H1 (cell line): ENCODE measurements around the gene MAMSTR. TPM values are rescaled to one million over a fixed set of nuclear protein-coding genes. Genes with fewer than 3 reads are reported as not detected.

Experiments
- CTCF ChIA-PET: fragments of 300-600 bp; sonication (Branson Sonifier 250); formaldehyde crosslinking; loops from one replicate; lab custom pipeline; 2021; ENCODE audit not compliant: partially characterized antibody; lab: Charles Lee
- POLR2A ChIA-PET: fragments of 300-600 bp; sonication (Branson Sonifier 250); formaldehyde crosslinking; loops from one replicate; lab custom pipeline; 2021; ENCODE audit warnings: inconsistent platforms; ENCODE audit not compliant: partially characterized antibody; lab: Charles Lee
- DNase-seq, 2 experiments: peaks; one replicate each; pipeline versions ENCODE4 v3.0.0 to v3.0.0-alpha.2; 2010 to 2022; ENCODE audit warnings: low spot score in 2 of 2, low read depth in 1 of 2, mixed read lengths in 1 of 2
- FAIRE-seq: peaks from 2 replicates; lab custom pipeline; 2011; peaks lifted over from hg19 to GRCh38; lab: Jason Lieb, UNC
- H2AFZ ChIP-seq: 2 replicates; pipeline ENCODE4 v1.8.1; 2012; ENCODE audit warnings: low read length, inconsistent platforms
- H2AK5ac ChIP-seq: 2 replicates; pipeline ENCODE4 v1.6.1; 2013; ENCODE audit warnings: low read depth, low read length
- H2BK120ac ChIP-seq: replicated peaks from 2 replicates; pipeline ENCODE3; 2013; ENCODE audit warnings: low read depth, low read length, inconsistent platforms
- H2BK12ac ChIP-seq: 2 replicates; pipeline ENCODE4 v1.6.1; 2013; ENCODE audit warnings: low read depth, low read length
- H2BK15ac ChIP-seq: 2 replicates; pipeline ENCODE4 v1.6.1; 2013; ENCODE audit warnings: low read length
- H2BK20ac ChIP-seq: 2 replicates; pipeline ENCODE4 v1.6.1; 2013; ENCODE audit warnings: low read length
- H2BK5ac ChIP-seq: 2 replicates; pipeline ENCODE4 v1.6.1; 2013; ENCODE audit warnings: low read depth, low read length
- H3K14ac ChIP-seq: 2 replicates; pipeline ENCODE4 v1.6.1; 2013; ENCODE audit warnings: inconsistent platforms; ENCODE audit not compliant: insufficient read length
- H3K18ac ChIP-seq: 2 replicates; pipeline ENCODE4 v1.6.1; 2013; ENCODE audit warnings: low read length; ENCODE audit errors: extremely low read depth
- H3K23ac ChIP-seq: 2 replicates; pipeline ENCODE4 v1.6.1; 2013; ENCODE audit warnings: inconsistent platforms; ENCODE audit not compliant: insufficient read length
- H3K23me2 ChIP-seq: 2 replicates; pipeline ENCODE4 v1.6.1; 2013; ENCODE audit warnings: low read depth, low read length
- H3K27ac ChIP-seq: 2 replicates; pipeline ENCODE4 v1.6.1; 2011; ENCODE audit warnings: low read depth, low read length, inconsistent platforms
- H3K27me3 ChIP-seq, 4 experiments: replicated peaks in 1 of 4; 1 replicate in 1 of 4; 2 replicates in 3 of 4; pipeline versions ENCODE4 v1.6.1 to v1.8.1; 2011 to 2013; ENCODE audit warnings: low read length in 3 of 4, mild to moderate bottlenecking in 3 of 4, inconsistent platforms in 2 of 4, mixed read lengths in 2 of 4, moderate library complexity in 1 of 4; ENCODE audit not compliant: control insufficient read depth in 3 of 4, insufficient read depth in 3 of 4; ENCODE audit errors: extremely low read depth in 1 of 4
- H3K36me3 ChIP-seq, 4 experiments: 2 replicates each; pipeline versions ENCODE4 v1.6.1 to v1.8.1; 2011 to 2013; ENCODE audit warnings: mild to moderate bottlenecking in 4 of 4, low read length in 3 of 4, moderate library complexity in 2 of 4, control low read depth in 1 of 4, inconsistent platforms in 1 of 4; ENCODE audit not compliant: insufficient read depth in 4 of 4, control insufficient read depth in 2 of 4
- H3K4ac ChIP-seq: replicated peaks from 2 replicates; pipeline ENCODE3; 2013; ENCODE audit warnings: low read length, low read depth, mixed read lengths, inconsistent platforms; ENCODE audit not compliant: insufficient read length
- H3K4me1 ChIP-seq, 4 experiments: replicated peaks in 1 of 4; 1 replicate in 1 of 4; 2 replicates in 3 of 4; pipeline versions ENCODE4 v1.6.1 to v1.8.1; 2011 to 2013; ENCODE audit warnings: low read length in 3 of 4, inconsistent platforms in 2 of 4, mixed read lengths in 1 of 4; ENCODE audit not compliant: insufficient read depth in 4 of 4, control insufficient read depth in 3 of 4
- H3K4me2 ChIP-seq, 2 experiments: 2 replicates each; pipeline versions ENCODE4 v1.6.1 to v1.8.1; 2011 to 2013; ENCODE audit warnings: low read depth in 2 of 2, low read length in 2 of 2, control low read depth in 1 of 2, inconsistent platforms in 1 of 2, mild to moderate bottlenecking in 1 of 2; ENCODE audit not compliant: insufficient read depth in 1 of 2
- H3K4me3 ChIP-seq, 4 experiments: fragments of 200-600, 300-600 bp in 1 of 4; sonication (generic), shearing (Covaris generic), sonication (Bioruptor Twin) in 1 of 4; 2 replicates each; pipeline versions ENCODE4 v1.5.1 to v1.8.1; 2011 to 2016; ENCODE audit warnings: low read length in 4 of 4, low read depth in 3 of 4, control low read depth in 2 of 4, inconsistent platforms in 2 of 4, mild to moderate bottlenecking in 2 of 4, mixed read lengths in 1 of 4, moderate library complexity in 1 of 4; ENCODE audit not compliant: insufficient read depth in 2 of 4; ENCODE audit errors: extremely low read depth in 1 of 4
- H3K56ac ChIP-seq: replicated peaks from 2 replicates; pipeline ENCODE3; 2013; ENCODE audit warnings: low read depth, mild to moderate bottlenecking, mixed read lengths, low read length, inconsistent platforms; ENCODE audit not compliant: insufficient read length
- H3K79me1 ChIP-seq: 2 replicates; pipeline ENCODE4 v1.6.1; 2013; ENCODE audit warnings: low read depth, low read length, control low read depth
- H3K79me2 ChIP-seq, 2 experiments: 2 replicates each; pipeline versions ENCODE4 v1.6.1 to v1.8.1; 2012 to 2013; ENCODE audit warnings: low read length in 2 of 2, mild to moderate bottlenecking in 2 of 2, inconsistent platforms in 1 of 2; ENCODE audit not compliant: insufficient read depth in 2 of 2, control insufficient read depth in 1 of 2
- H3K9ac ChIP-seq, 4 experiments: replicated peaks in 1 of 4; 1 replicate in 1 of 4; 2 replicates in 3 of 4; pipeline versions ENCODE4 v1.6.1 to v1.8.1; 2011 to 2013; ENCODE audit warnings: low read depth in 3 of 4, low read length in 3 of 4, control low read depth in 2 of 4, mild to moderate bottlenecking in 2 of 4, moderate library complexity in 2 of 4, inconsistent platforms in 1 of 4; ENCODE audit errors: extremely low read depth in 1 of 4
- H3K9me3 ChIP-seq, 2 experiments: 2 replicates each; pipeline versions ENCODE4 v1.6.1 to v1.8.1; 2012 to 2013; ENCODE audit warnings: mild to moderate bottlenecking in 2 of 2, moderate library complexity in 2 of 2, control low read depth in 1 of 2, inconsistent platforms in 1 of 2, low read depth in 1 of 2, low read length in 1 of 2, mixed read lengths in 1 of 2; ENCODE audit not compliant: insufficient read depth in 2 of 2
- H4K20me1 ChIP-seq, 2 experiments: replicated peaks in 1 of 2; 2 replicates each; pipeline versions ENCODE3 to v1.8.1; 2011 to 2013; ENCODE audit warnings: inconsistent platforms in 2 of 2, low read length in 2 of 2, mild to moderate bottlenecking in 1 of 2; ENCODE audit not compliant: insufficient read depth in 2 of 2, control insufficient read depth in 1 of 2
- H4K5ac ChIP-seq: 2 replicates; pipeline ENCODE4 v1.6.1; 2013; ENCODE audit warnings: low read length, low read depth, mixed read lengths, inconsistent platforms; ENCODE audit not compliant: insufficient read length
- H4K8ac ChIP-seq: 2 replicates; pipeline ENCODE4 v1.8.0; 2013; ENCODE audit warnings: mild to moderate bottlenecking, moderate library complexity, low read length, inconsistent platforms; ENCODE audit not compliant: insufficient read depth; ENCODE audit errors: extremely low read depth
- H4K91ac ChIP-seq: replicated peaks from 2 replicates; pipeline ENCODE3; 2013; ENCODE audit warnings: low read length, mixed read lengths, inconsistent platforms; ENCODE audit not compliant: insufficient read length
- EP300 ChIP-seq, 2 experiments: IDR thresholded peaks; 1 replicate in 1 of 2; 2 replicates in 1 of 2; pipeline ENCODE4 v1.6.1; 2011 to 2012; ENCODE audit warnings: low read depth in 2 of 2, low read length in 2 of 2, mild to moderate bottlenecking in 2 of 2, borderline replicate concordance in 1 of 2, inconsistent platforms in 1 of 2, moderate library complexity in 1 of 2
- MAFK ChIP-seq: IDR thresholded peaks from 2 replicates; pipeline ENCODE4 v1.6.1; 2012; ENCODE audit warnings: low read depth, mild to moderate bottlenecking, improper control_type of control experiment, low read length
- SIX5 ChIP-seq: IDR thresholded peaks from 2 replicates; pipeline ENCODE4 v1.6.1; 2011; ENCODE audit warnings: mild to moderate bottlenecking, low read depth, low read length
- SP1 ChIP-seq: IDR thresholded peaks from 2 replicates; pipeline ENCODE4 v1.6.1; 2011; ENCODE audit warnings: low read depth, low read length
- SRF ChIP-seq: IDR thresholded peaks from 2 replicates; pipeline ENCODE4 v1.6.1; 2011; ENCODE audit warnings: mild to moderate bottlenecking, low read depth, low read length, moderate library complexity
- WGBS, 2 experiments: shearing (Covaris generic) in 1 of 2; methylation state at CpG; one replicate each; pipeline versions ENCODE4 v1.1.6 to v1.1.7; 2013 to 2015; ENCODE audit warnings: low lambda C conversion rate in 2 of 2, mixed read lengths in 2 of 2, inconsistent platforms in 1 of 2, low coverage in 1 of 2, missing lambda C conversion rate in 1 of 2; ENCODE audit not compliant: insufficient replicate concordance in 2 of 2, insufficient coverage in 1 of 2, insufficient read length in 1 of 2; ENCODE audit errors: extremely low coverage in 1 of 2, missing lambda C conversion rate in 1 of 2; 5-methylcytosine and 5-hydroxymethylcytosine counted together
- polyA plus RNA-seq, 7 experiments: library from polyadenylated mRNA; depleted of rRNA in 3 of 7; stranded (reverse) in 5 of 7; unstranded in 2 of 7; fragments of >200 nt in 5 of 7; fragments of 200-250 nt in 2 of 7; gene quantifications; 1 replicate in 5 of 7; 2 replicates in 1 of 7; 4 replicates in 1 of 7; pipeline versions ENCODE4 v1.2.1 to v1.2.3, GENCODE V29; 2011 to 2013; ENCODE audit warnings: missing spikeins in 2 of 7, mixed read lengths in 2 of 7
- total RNA-seq: library from RNA; stranded (reverse); fragmentation: NEBNext Ultra II Directional; extraction: Animal tissue kit (Norgen Biotek cat#: 25700); gene quantifications from 2 replicates; pipeline ENCODE4 v1.2.1, GENCODE V29; 2021

Gene MAMSTR
- total and polyA plus RNA-seq, 2 of the 8 experiments (the other 6 are each of a cell fraction or from before 2014, with no cell fraction given), result 2.0 to 2.3 TPM

GRCh38 chr19:48676487-48676886 lies 43.0 kb downstream of the MAMSTR start:
- Histone ChIP-seq H3K9ac (no peak overlapping the region), H3K56ac (no peak overlapping the region), H2BK12ac (no peak overlapping the region), H4K5ac (no peak overlapping the region), H3K36me3 (no peaks in the 10 kb centered on the region), H2BK15ac (no peak overlapping the region), H3K79me2 (no peaks in the 10 kb centered on the region), H2BK5ac (no peak overlapping the region), H3K79me1 (no peaks in the 10 kb centered on the region), H4K8ac (no peak overlapping the region), H2AFZ (no peak overlapping the region), H3K4me1 (peaks cover 2 to 23% (median 19%) of the 10 kb centered on the region in 4 experiments), H4K91ac (no peak overlapping the region), H4K20me1 (no peaks in the 10 kb centered on the region), H2BK20ac (no peak overlapping the region), H2BK120ac (no peak overlapping the region), H3K9me3 (no peaks in the 10 kb centered on the region), H3K23ac (no peak overlapping the region), H3K27me3 (peaks cover 0 to 5% (median 3%) of the 10 kb centered on the region in 4 experiments; a peak in 2 of 7 replicates), H3K14ac (no peak overlapping the region), H3K23me2 (peaks cover 12% of the 10 kb centered on the region; the same call in 1 of the 2 replicates), H3K4me2 (no peak overlapping the region), H3K27ac (no peak overlapping the region), H3K4me3 (no peak overlapping the region), H2AK5ac (no peak overlapping the region), H3K4ac (no peak overlapping the region), H3K18ac (no peak overlapping the region)
- no peak for DNase-seq
- CTCF ChIA-PET, result interaction anchor here (0.6 to 5.8 kb wide), 17 partner anchors 8 to 838 kb away, joined by 3 to 59 read pairs (median 9); partner anchors contain the start of genes CA11 and FUT2
- POLR2A ChIA-PET, result interaction anchor here (1.6 to 2.6 kb wide), 2 partner anchors 20 to 37 kb away, joined by 7 to 12 read pairs; partner anchors contain the start of gene FUT2
- no peak for FAIRE-seq
- 96% methylated on average over 16 of the region's 17 CpGs; no CpG with 5 or more reads in 1 of the 2 experiments for WGBS, 2 experiments
- TF ChIP-seq SIX5 (no peak), SP1 (no peak), MAFK (no peak), SRF (no peak), EP300 (IDR thresholded peaks at IDR 0.05; ENCODE audit: borderline replicate concordance in 1 of 2, low read depth in 2 of 2, low read length in 2 of 2) (no peak)
